Spleen (tissue), 11 donors: ENCODE data around the gene ZMIZ2. TPM values are rescaled to one million over a fixed set of nuclear protein-coding genes. Genes with fewer than 3 reads are reported as not detected.

ENCODE experiments used
- DNase-seq: peaks from one replicate; pipeline ENCODE4 v3.0.0-alpha.2; 2020
- H3K27ac ChIP-seq, 8 donors: fragments of 200-600 bp; sonication (generic) in 7 of 8; 1 replicate in 4 of 8; 2 replicates in 4 of 8; pipeline versions ENCODE4 v1.5.0 to v1.8.0; 2016 to 2021; ENCODE audit warnings: inconsistent platforms in 4 of 8, mild to moderate bottlenecking in 4 of 8, moderate library complexity in 1 of 8
- H3K27me3 ChIP-seq, 7 donors: fragments of 200-600 bp; sonication (generic) in 6 of 7; replicated peaks in 1 of 7; 1 replicate in 4 of 7; 2 replicates in 3 of 7; pipeline versions ENCODE4 v1.5.0 to v1.8.0; 2016 to 2021; ENCODE audit warnings: inconsistent platforms in 3 of 7, mild to moderate bottlenecking in 1 of 7
- H3K36me3 ChIP-seq, 6 donors: fragments of 200-600 bp; sonication (generic) in 5 of 6; 1 replicate in 4 of 6; 2 replicates in 2 of 6; pipeline versions ENCODE4 v1.5.0 to v1.8.0; 2016 to 2021; ENCODE audit warnings: inconsistent platforms in 2 of 6
- H3K4me1 ChIP-seq, 6 donors: fragments of 200-600 bp; sonication (generic) in 5 of 6; 1 replicate in 3 of 6; 2 replicates in 3 of 6; pipeline versions ENCODE4 v1.5.0 to v1.8.0; 2016 to 2021; ENCODE audit warnings: inconsistent platforms in 3 of 6
- H3K4me3 ChIP-seq, 8 donors: fragments of 200-600 bp; sonication (generic) in 7 of 8; 1 replicate in 4 of 8; 2 replicates in 4 of 8; pipeline versions ENCODE4 v1.5.0 to v1.8.0; 2016 to 2021; ENCODE audit warnings: inconsistent platforms in 4 of 8, mild to moderate bottlenecking in 4 of 8, moderate library complexity in 2 of 8
- H3K9me3 ChIP-seq, 8 donors: fragments of 200-600 bp; sonication (generic) in 7 of 8; 1 replicate in 4 of 8; 2 replicates in 4 of 8; pipeline versions ENCODE4 v1.5.0 to v1.8.0; 2016 to 2021; ENCODE audit warnings: inconsistent platforms in 4 of 8
- POLR2A ChIP-seq, 3 donors: fragments of 450-650 bp; IDR thresholded peaks; one replicate each; pipeline ENCODE4 v1.5.1; 2017; ENCODE audit warnings: antibody characterized with exemption in 3 of 3, mild to moderate bottlenecking in 1 of 3
- POLR2AphosphoS5 ChIP-seq, 3 donors: sonication (generic); formaldehyde crosslinking; IDR thresholded peaks; one replicate each; pipeline ENCODE4 v1.5.1; 2017; ENCODE audit warnings: antibody characterized with exemption in 3 of 3
- WGBS, 5 donors: extraction: QIAGEN DNeasy Blood & Tissue Kit in 3 of 5; methylation state at CpG; one replicate each; pipeline versions ENCODE4 v1.1.5 to v1.1.7; 2013 to 2018; 5-methylcytosine and 5-hydroxymethylcytosine counted together
- intact Hi-C: fragments of 100-400 bp; cut with DNase I; formaldehyde crosslinking; loops from one replicate; pipeline ENCODE4 v1.15.0; 2023; ENCODE audit warnings: low total_unique reads
- polyA plus RNA-seq, 3 donors: library from polyadenylated mRNA; stranded (reverse); fragments of 200-250 nt; gene quantifications; one replicate each; pipeline ENCODE4 v1.2.1, GENCODE V29; 2013
- total RNA-seq, 7 donors: library from RNA; depleted of rRNA in 3 of 7; stranded (reverse); fragments of >200 nt in 3 of 7; fragmentation: NEBNext Ultra II Directional in 4 of 7; extraction: Animal tissue kit (Norgen Biotek cat#: 25700) in 4 of 7; gene quantifications; one replicate each; pipeline versions ENCODE4 v1.1.0 to v1.2.1, GENCODE V29; 2016 to 2021
- TF ChIP-seq, protein P1 (sequence below), 11 experiments: fragments of 200-600 bp in 7 of 11; fragments of 450-650 bp in 4 of 11; sonication (generic) in 4 of 11; IDR thresholded peaks in 8 of 11; conservative IDR thresholded peaks in 3 of 11; 1 replicate in 7 of 11; 2 replicates in 4 of 11; pipeline versions ENCODE4 v1.4.0 to v1.8.0; 2016 to 2021; ENCODE audit warnings: antibody characterized with exemption in 11 of 11, inconsistent platforms in 4 of 11, mild to moderate bottlenecking in 1 of 11
- donor health status: healthy with polysubstance abuse.
- donor health status: DM: no; HTN: no; CAD: no; lungs with moderate emphysema.
- donor health status: DM: no; HTN: no; CAD: no.
- donor health status: Bipolar disorder and iron deficiency.
- donor health status: healthy.
- donor health status: DM: no; HTN: no; CAD: no.
- donor health status: DM: yes; HTN: yes; CAD: no.

The ZMIZ2 gene
- total and polyA plus RNA-seq, 10 donors: 27.7 to 160 (median 84.1) TPM

DNA sequence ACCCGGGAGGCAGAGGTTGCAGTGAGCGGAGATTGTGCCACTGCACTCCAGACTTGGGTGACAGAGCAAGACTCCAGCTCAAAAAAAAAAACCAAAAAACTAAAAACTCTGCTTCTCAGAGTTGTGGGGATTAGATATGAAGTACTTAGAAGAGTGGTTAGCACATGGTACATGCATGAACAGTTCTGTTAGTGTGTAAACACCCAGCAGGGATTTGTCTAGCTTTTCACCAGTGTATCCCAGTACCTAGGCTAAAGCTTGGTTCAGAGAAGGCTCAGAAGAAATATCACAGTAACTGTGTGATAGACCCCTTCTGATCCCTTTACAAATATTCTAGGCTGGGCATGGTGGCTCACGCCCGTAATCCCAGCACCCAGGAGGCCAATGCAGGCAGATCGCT, 57.3 kb downstream of the ZMIZ2 start:
- DNase-seq: no peak
- H3K27ac ChIP-seq: no peak overlapping the region
- WGBS, 5 donors: 86 to 97% (median 93%) methylated on average over 5 of the region's 5 CpGs

DNA sequence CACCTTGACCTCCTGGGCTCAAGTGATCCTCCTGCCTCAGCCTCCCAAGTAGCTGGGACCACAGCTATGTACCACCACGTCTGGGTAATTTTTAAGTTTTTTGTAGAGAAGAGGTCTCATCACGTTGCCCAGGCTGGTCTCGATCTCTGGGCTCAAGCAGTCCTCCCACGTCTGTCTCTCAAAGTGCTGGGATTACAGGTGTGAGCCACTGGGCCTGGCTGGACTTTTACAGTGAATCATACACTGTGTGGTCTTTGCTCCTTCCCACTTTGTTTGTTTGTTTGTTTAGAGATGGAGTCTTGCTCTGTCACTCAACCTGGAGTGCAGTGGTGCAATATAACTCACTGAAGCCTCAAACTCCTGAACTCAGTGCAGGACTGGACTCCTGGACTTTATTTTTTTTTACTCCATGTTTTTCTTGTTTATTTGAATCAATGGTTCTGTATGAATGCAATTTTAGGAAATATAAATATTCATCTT, 60.3 kb downstream of the ZMIZ2 start:
- TF ChIP-seq POLR2A (IDR thresholded peaks at IDR 0.05) (no peak), POLR2AphosphoS5 (IDR thresholded peaks at IDR 0.05) (no peak)
- TF ChIP-seq, protein P1, sequence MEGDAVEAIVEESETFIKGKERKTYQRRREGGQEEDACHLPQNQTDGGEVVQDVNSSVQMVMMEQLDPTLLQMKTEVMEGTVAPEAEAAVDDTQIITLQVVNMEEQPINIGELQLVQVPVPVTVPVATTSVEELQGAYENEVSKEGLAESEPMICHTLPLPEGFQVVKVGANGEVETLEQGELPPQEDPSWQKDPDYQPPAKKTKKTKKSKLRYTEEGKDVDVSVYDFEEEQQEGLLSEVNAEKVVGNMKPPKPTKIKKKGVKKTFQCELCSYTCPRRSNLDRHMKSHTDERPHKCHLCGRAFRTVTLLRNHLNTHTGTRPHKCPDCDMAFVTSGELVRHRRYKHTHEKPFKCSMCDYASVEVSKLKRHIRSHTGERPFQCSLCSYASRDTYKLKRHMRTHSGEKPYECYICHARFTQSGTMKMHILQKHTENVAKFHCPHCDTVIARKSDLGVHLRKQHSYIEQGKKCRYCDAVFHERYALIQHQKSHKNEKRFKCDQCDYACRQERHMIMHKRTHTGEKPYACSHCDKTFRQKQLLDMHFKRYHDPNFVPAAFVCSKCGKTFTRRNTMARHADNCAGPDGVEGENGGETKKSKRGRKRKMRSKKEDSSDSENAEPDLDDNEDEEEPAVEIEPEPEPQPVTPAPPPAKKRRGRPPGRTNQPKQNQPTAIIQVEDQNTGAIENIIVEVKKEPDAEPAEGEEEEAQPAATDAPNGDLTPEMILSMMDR (IDR thresholded peaks at IDR 0.05 in 8 of 11, conservative IDR thresholded peaks at IDR 0.05 in 3 of 11): no peak
- no peak overlapping the region for H3K4me3 ChIP-seq
- no peaks in the 10 kb centered on the region for H3K4me1 ChIP-seq
- 85 to 91% (median 90%) methylated on average over 4 of the region's 4 CpGs for WGBS, 5 donors
- DNase-seq: peak; percentile 29
- no peak overlapping the region for H3K27ac ChIP-seq
- peaks cover 0 to 17% (median 14%) of the 10 kb centered on the region in 6 donors for H3K36me3 ChIP-seq
- no peaks in the 10 kb centered on the region for H3K9me3 ChIP-seq
- intact Hi-C loops: no loop called here
- H3K27me3 ChIP-seq: no peaks in the 10 kb centered on the region

More for the DNA sequence above, 57.3 kb downstream of the ZMIZ2 start:
- intact Hi-C loops: no loop called here
- TF ChIP-seq, protein P1 (IDR thresholded peaks at IDR 0.05 in 8 of 11, conservative IDR thresholded peaks at IDR 0.05 in 3 of 11): no peak
- no peak for TF ChIP-seq POLR2AphosphoS5 (IDR thresholded peaks at IDR 0.05)
- TF ChIP-seq POLR2A (IDR thresholded peaks at IDR 0.05): no peak
- Histone ChIP-seq H3K4me1 (peaks cover 0 to 5% (median 0%) of the 10 kb centered on the region in 6 donors), H3K27me3 (no peaks in the 10 kb centered on the region), H3K36me3 (peaks cover 0 to 47% (median 44%) of the 10 kb centered on the region in 6 donors), H3K4me3 (no peak overlapping the region), H3K9me3 (no peaks in the 10 kb centered on the region)

DNA sequence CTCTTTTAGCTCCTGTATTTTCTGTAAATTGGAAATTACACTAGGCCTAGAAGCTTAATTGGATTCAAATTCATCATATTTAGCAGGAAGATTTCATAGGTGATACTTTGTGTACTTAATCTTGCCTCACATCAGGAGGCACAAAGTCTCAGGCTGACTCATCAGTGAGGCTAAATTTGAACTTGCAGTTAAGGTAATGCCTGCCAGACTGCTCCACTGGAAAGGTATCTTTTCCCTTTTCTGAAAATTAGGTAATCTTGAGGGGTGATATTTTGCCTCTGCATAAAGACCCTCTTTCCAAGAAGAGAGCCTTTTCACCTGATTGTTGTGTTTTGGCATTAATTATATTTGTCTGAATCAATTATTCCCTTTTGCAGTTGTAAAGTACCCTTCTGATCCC, 62.4 kb downstream of the ZMIZ2 start:
- H3K27me3 ChIP-seq: no peaks in the 10 kb centered on the region
- H3K4me3 ChIP-seq: no peak overlapping the region
- H3K9me3 ChIP-seq: no peaks in the 10 kb centered on the region
- no peaks in the 10 kb centered on the region for H3K4me1 ChIP-seq
- TF ChIP-seq POLR2A (IDR thresholded peaks at IDR 0.05) (no peak), POLR2AphosphoS5 (IDR thresholded peaks at IDR 0.05) (no peak)
- TF ChIP-seq, protein P1 (IDR thresholded peaks at IDR 0.05 in 8 of 11, conservative IDR thresholded peaks at IDR 0.05 in 3 of 11): no peak
- H3K27ac ChIP-seq: no peak overlapping the region
- DNase-seq: no peak
- H3K36me3 ChIP-seq: no peaks in the 10 kb centered on the region
- intact Hi-C loops: no loop called here

DNA sequence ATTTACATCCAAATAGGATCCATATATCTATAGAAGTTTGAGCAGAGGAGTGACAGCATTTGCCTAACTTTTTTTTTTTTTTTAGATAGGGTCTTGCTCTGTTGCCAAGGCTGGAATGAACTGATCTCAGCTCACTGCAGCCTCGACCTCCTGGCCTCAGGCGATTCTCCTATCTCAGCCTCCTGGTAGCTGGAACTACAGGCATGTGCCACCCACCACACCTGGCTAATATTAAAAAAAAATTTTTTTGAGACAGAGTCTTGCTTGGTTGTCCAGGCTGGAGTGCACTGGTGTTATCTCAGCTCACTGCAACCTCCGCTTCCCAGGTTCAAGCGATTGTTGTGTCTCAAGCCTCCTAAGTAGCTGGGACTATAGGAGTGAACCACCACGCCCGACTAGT, 62.9 kb downstream of the ZMIZ2 start:
- WGBS, 5 donors: 95 to 99% (median 96%) methylated on average over 6 of the region's 6 CpGs
- no peaks in the 10 kb centered on the region for H3K4me1 ChIP-seq

More for the DNA sequence above, 62.9 kb downstream of the ZMIZ2 start:
- TF ChIP-seq, protein P1 (IDR thresholded peaks at IDR 0.05 in 8 of 11, conservative IDR thresholded peaks at IDR 0.05 in 3 of 11): no peak
- TF ChIP-seq POLR2A (IDR thresholded peaks at IDR 0.05) (no peak), POLR2AphosphoS5 (IDR thresholded peaks at IDR 0.05) (no peak)
- DNase-seq: no peak
- Histone ChIP-seq H3K27ac (no peak overlapping the region), H3K36me3 (no peaks in the 10 kb centered on the region), H3K9me3 (no peaks in the 10 kb centered on the region), H3K27me3 (no peaks in the 10 kb centered on the region), H3K4me3 (no peak overlapping the region)
- intact Hi-C loops: no loop called here
